HUDEP-2 (cell line): ENCODE results near the gene PALM3.

ENCODE experiments used
- DNase-seq, 76 experiments: peaks; one replicate each; lab custom pipeline; 2025; ENCODE audit not compliant: unreplicated experiment in 76 of 76; lab: John Stamatoyannopoulos, UW

PALM3 gene

GRCh38 chr19:14089662-14090508 lies 28.0 kb upstream of the PALM3 start:
- peak in 43 of 76 experiments; percentile 16 to 59 (median 35) for DNase-seq

- no peak for DNase-seq
Observed at GRCh38 chr19:14089412-14089661, 27.5 kb upstream of the PALM3 start.

- DNase-seq = no peak
Observed at GRCh38 chr19:14088634-14089411, 26.9 kb upstream of the PALM3 start.

GRCh38 chr19:14086098-14086497 lies 24.2 kb upstream of the PALM3 start:
- no peak for DNase-seq

GRCh38 chr19:14085309-14085995 lies 23.6 kb upstream of the PALM3 start, which contains the start of gene C19orf67:
C19orf67 (minus strand) TSS chr19:14085783; CDS start chr19:14085627, 156 bp downstream.
- no peak for DNase-seq

GRCh38 chr19:14082675-14082960 lies 20.7 kb upstream of the PALM3 start:
- no peak for DNase-seq

- no peak for DNase-seq
Observed at GRCh38 chr19:14081797-14082674, 20.2 kb upstream of the PALM3 start.

- DNase-seq = peak in 75 of 76 experiments; percentile 70 to 100 (median 99)
Observed at GRCh38 chr19:14080887-14081796, 19.3 kb upstream of the PALM3 start.

- DNase-seq = no peak
Observed at GRCh38 chr19:14078411-14078810, 16.5 kb upstream of the PALM3 start.

GRCh38 chr19:14073925-14074838 lies 12.3 kb upstream of the PALM3 start:
- peak in 32 of 76 experiments; percentile 28 to 95 (median 57) for DNase-seq

- peak in 69 of 76 experiments; percentile 42 to 89 (median 75) for DNase-seq
Observed at GRCh38 chr19:14073261-14073924, 11.5 kb upstream of the PALM3 start.

GRCh38 chr19:14072535-14073260 lies 10.8 kb upstream of the PALM3 start, which contains the start of gene MISP3:
MISP3 (plus strand) TSS chr19:14072786; CDS start chr19:14073310, 524 bp downstream.
- DNase-seq = peak in 41 of 76 experiments; percentile 31 to 89 (median 49)

- no peak for DNase-seq
Observed at GRCh38 chr19:14070268-14071050, 8.6 kb upstream of the PALM3 start.

- no peak for DNase-seq
Observed at GRCh38 chr19:14066134-14066533, 4.3 kb upstream of the PALM3 start.

GRCh38 chr19:14063105-14063504 lies 1.2 kb upstream of the PALM3 start:
- no peak for DNase-seq

GRCh38 chr19:14062558-14062855 lies 631 bp upstream of the PALM3 start:
- no peak for DNase-seq
